Glomerular endothelial cell (primary cell): ENCODE data around the gene RAD51B. TPM values are rescaled to one million over a fixed set of nuclear protein-coding genes. Genes with fewer than 3 reads are reported as not detected.

Experiments used
- DNase-seq: peaks from one replicate; pipeline ENCODE4 v3.0.0-alpha.2; 2011; ENCODE audit warnings: low read depth, low spot score; ENCODE audit errors: extremely low read depth
- total RNA-seq: library from RNA; depleted of rRNA; stranded (reverse); fragments of >200 nt; gene quantifications from 2 replicates; pipeline ENCODE4 v1.2.3, GENCODE V29; 2015

RAD51B gene
- total RNA-seq, 1 donor from 2014 or later: 9.7 TPM

DNA sequence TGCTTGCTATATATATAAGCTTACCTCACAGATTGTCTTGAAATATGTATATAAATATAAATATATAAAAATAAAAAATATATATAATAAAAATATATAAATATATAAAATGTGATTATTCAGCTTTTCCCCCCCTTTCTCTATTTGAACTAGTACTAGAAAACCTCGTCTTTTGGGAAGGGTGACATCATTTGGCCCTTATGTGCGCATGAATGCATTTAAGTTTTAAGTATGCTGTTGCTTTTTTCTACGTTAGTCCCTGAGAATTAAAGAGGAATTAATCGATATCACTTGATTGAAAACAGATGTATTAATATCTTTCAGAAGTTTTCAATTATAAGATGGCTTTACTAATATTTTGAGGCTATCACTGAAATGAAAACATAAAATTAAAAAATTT lies 69.9 kb downstream of the RAD51B start:
- DNase-seq: no peak

DNA sequence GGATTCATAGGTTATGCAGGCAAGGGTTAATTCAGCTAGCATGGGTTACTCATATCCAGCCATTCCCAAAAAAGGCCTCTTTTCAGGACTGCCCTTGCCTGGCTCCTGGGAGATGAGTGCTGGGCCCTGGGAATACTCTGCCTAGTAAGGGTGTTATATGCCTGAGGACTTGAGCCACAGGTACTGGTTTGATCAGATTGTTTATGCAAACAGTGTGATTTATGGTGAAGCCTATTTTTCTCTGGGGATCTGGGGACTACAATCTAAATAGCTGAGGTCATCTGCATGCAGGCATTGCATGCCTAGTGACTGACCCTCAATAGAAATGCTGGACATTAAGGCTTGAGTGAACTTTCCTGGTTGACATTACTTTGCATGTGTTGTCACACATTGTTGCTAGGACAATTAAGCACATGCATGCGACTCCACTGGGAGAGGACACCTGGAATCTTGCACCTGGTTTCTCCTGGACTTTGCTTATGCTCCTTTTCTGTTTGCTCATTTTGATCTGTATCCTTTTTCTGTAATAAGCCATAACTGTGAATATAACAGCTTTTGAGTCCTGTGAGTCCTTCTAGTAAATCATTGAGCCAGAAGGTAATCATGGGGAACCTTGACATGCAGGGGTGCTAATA lies 73.0 kb downstream of the RAD51B start:
- no peak for DNase-seq

DNA sequence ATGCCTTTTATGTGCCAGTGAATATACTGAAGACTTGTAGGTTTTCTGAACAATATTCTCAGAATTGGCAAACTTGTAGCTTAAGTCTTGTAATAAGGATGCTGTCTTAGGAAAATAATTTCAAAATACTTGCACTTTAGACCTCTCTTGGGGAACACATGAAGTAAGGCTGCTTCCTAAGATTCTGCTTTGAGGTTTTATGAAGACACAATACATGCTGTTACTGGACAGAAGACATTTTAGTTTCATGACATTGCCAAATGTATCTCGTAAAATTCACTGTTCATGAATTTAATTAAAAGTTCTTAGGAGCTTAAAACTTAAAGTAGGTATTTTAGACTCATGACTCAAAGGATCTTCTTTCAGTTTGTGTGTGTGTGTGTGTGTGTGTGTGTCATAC lies 80.7 kb downstream of the RAD51B start:
- no peak for DNase-seq

DNA sequence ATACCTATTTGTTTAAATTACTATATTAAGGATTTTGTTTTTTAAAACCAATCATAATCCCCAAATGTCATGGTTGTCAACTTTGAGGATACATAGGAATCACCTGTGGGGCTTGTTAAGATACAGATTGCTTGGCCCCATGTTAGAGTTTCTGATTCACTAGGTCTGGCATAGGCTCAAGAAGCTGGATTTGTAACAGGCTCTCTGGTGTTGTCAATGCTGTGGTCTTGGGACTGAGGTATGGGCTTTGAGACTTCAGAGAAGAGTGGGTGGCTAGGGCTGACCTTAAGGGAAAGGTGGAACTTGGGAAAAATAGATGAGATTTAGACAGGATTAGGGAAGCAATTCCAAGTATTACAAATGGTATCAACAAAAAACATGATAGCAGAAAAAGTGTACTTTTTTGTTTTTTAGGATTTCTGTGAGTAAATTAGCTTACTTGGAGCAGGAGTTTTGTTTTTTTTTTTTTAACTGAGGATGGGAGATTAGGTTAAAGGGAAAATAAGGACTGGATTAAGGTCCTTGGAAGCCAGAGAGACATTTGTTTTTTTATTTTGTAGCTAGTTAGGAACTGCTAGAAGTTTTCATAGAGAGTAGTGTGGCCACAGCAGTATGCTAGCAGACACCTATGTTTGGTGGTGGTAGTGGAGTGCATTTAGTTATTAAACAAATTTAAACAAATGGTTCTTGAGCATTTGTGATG lies 88.6 kb downstream of the RAD51B start:
- no peak for DNase-seq

DNA sequence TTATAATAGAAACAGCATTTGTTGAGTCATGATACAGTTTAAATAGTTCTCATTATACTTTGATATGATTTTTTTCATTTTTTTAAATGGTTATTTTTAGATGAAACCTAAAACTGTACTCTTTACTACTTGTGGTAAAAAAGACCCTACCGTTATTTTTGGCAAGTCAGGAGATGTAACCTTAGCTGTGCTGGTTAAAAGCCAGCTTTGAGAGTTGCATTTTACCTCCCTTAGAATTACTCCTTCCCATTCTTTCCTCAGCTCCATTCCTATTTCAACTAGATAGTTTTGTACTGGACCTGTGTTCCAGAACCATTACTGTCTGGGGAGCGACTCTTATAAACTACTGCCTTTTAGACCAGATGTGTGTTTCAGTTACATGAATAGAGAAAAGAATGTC lies 92.0 kb downstream of the RAD51B start:
- no peak for DNase-seq

DNA sequence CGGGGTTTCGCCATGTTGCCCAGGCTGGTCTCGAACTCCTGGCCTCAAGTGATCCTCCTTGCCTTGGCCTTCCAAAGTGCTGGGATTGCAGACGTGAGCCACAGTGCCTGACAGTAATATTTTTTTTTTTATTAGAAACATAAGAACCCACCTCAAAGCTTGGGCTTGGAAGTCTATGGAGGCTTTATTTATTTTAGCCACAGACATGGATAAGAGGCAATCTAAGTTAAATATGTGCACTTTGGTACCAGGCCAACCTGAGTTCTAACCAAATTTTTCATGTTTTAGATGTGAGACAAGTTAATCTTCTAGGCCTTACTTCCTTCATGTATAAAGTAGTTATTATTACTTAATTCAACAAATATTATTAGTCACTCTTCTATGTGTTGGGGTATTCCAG lies 96.9 kb downstream of the RAD51B start:
- DNase-seq: no peak

DNA sequence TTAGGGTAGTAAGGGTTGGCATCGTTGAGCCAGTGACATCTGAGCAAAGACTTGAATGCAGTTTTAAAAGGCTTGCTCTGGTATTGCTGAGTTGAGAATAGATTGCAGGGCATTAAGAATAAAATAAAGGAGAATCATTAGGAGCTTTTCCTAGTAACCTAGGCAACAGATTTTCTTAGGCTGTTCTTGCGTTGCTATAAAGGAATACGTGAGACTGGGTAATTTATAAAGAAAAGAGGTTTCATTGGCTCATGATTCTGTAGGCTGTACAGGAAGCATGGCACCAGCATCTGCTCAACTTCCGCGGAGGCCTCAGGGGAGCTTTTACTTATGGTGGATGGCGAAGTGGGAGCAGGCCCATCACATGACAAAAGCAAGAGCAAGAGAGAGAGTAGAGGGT lies 97.4 kb downstream of the RAD51B start:
- DNase-seq: no peak

DNA sequence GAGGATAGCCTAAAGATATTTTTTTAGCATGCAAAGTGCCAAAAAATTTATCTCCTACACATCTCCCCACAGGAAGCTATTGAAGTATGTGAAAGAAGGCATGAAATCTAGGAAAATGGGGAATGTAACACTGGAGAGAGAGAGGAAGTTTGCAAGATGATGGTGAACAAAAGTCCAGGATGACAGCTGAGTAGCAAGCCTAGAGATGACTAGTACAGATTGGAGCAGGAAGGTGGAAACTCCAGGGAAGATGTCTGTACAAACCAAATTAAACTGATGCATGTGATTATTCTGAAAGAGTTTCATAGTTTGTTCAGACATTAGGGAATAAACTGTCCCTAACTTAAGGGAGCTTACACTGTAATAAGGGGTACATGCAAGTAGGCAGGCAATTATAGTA lies 99.3 kb downstream of the RAD51B start:
- DNase-seq: no peak

DNA sequence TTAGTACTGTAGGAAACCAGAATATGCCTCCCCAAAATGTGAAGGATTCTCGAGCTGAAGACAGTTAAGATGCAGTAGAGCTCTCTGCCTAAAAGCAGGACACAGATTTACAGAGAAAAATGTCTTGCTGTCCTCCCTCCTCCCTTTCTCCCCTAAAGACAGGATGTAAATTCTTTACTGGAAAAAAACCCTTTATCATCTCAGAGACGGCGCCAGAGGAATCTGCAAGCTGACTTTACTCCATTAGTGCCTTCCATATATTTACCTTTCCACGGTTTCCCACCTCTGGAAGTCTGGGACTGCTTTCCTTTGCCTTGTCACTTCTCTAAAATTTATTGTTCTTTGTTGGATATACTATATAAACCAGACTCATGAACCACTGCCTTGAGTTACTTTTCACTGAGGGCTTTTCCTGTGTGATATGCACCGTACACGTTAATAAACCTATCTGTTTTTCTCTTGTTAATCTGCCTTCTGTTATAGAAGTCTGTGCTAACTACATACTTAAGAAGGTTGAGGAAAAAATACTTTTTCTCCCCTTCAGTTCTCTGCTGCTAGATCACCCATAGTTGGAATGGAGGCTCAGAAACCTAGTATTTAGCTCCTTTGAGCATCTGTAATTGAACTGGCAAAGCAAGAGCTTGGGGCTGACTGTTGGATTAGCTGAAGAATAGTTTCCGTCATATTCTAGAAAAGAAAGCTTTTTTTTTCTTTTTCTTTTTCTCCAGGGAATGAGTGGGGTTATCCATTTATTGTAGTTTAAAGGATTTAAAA lies 99.9 kb downstream of the RAD51B start:
- no peak for DNase-seq

GRCh38 chr14:67926821-67927220 lies 107.2 kb downstream of the RAD51B start:
- no peak for DNase-seq

- no peak for DNase-seq
These were observed 107.7 kb downstream of the RAD51B start for GRCh38 chr14:67927244-67927643.

GRCh38 chr14:67928375-67928774 lies 108.8 kb downstream of the RAD51B start:
- no peak for DNase-seq

DNA sequence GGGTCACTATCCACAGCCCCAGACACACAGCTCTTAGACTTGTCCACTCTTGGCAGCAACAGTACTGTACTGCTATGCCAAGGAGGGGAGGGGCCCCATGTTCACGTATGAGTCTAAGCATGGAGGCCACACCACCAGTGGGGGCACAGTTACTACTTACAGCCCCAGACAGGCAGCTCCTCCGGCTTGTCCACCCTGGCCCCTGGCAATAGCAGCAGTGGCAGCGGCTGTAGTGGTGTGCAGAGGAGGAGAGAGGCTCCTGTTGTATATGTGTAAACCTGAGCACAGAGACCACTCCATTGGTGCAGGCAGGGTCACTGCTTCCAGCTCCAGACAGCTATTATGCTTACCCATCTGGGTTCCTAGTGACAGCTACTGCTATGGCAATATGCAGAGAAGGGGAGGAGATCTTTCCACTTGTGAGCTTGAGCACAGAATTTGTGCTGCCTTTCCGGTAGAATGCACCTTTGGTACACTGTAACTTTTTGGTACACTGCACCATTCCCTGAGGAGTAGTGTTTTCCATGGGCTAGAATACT lies 113.2 kb downstream of the RAD51B start:
- DNase-seq: no peak

DNA sequence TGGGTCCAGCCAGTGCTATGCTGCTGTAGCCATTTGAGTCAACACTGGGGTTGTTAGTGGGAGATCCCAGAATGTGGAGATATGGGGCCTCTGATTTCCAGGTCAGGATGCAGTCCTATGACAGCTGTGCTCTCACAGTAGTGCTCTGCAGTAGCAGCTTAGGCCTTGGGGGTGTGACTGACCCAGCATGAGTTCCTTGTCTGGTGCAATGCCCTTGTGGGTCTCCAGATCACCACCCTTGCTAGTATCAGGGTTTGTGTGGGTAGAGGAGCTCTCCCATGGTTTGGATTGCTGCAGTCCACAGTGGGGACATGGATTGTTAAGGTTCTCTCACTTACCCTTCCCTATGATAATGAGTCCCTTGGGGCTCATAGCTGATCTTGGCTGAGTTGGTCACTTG lies 113.7 kb downstream of the RAD51B start:
- no peak for DNase-seq

DNA sequence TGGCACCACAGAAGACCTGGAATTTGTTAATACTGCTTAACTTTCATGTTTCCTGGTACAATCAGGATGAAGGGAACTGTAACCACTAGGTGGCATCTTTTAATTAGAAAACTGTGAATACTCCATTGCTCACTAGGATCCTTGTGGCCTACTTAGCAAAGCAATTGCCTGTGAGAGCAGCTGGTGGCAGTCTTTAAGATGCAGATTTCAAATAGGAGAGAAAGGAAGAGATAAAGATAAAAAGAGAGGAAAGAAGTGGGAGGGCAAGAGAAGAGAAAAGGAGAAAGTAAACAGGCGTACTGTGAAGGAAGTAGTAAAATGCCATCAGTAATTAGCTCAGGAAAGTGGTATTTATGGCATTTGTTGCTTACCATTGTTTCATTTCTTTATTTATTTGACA lies 114.5 kb downstream of the RAD51B start:
- DNase-seq: peak; percentile 72

DNA sequence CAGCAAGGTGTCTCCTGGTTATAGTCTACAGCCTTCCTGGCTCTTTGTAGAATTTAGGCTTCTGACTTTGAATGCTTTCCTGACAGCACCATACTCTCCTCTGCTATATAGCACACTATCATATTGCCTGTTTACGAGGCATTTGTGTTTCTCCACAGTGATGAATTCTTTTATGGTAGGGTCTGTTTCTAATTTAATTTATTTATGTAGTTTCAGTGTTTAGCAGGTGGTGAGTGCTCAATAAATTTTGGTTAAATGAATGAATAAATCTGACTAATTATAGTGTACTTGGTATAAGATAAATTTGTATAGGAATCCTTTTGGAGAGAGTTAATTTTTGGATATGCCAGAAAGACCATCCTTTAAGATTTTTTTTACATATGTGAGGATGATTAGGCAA lies 115.3 kb downstream of the RAD51B start:
- no peak for DNase-seq

DNA sequence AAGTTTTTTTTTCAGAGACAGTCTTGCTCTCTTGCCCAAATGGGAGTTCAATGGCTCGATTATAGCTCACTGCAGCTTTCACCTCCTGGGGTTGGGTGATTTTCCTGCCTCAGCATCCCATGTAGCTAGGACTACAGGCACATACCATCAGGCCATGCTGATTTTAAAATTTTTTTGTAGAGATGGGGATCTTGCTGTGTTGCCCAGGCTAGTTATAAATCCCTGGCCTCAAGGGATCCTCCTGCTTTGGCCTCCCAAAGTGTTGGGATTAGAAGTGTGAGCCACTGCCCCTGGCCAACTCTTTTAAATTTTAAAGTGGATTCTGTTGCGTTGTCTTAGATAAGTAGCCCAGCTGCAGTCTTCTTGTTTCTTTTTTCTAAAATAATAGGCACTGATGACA lies 115.8 kb downstream of the RAD51B start:
- DNase-seq: no peak

- DNase-seq: no peak
These were observed 118.5 kb downstream of the RAD51B start for GRCh38 chr14:67938071-67938470.

DNA sequence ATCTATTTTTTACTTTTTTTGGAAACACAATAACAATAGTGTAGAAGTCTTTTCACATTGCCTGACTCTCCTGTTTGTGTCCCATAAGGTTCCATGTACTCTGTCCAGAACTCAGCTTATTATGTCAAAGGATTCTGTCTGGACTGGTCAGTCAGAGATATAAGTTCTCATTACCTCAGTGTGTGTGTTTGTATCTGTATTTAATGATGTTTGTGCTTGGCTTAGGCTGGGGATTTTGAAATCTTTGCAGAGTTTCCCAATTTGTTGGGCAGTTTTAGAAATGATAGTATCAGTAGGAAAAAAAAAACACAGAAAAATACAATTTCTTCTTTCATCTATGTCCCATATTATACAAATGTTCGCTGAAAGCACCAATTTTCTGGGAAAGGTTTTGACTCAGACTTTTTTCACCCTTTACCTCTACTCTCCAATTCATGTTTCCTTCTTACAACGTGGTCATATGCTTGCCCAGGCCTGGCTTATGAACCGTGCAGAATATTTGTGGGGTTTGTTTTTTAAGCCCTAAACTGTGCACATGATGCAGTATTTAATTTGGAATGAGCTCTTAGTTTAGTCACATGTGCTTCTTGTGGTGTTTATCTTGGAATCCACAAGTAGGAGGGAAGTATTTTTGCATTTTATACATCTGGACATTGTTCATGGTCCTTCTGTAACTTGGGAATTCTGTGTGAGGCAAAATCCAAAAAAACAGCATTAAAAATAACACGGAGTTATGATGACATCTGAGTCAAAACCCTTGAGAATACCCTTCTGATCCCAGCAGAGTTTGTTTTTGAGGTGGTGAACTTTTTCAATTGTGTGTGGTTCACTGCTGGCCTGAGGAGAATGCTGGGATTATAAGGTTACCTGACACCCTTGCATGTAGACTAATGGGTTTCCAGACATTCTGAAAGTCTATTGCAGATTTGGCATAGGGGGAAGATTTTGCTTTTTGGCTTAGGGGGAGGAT lies 121.2 kb downstream of the RAD51B start:
- DNase-seq: no peak

GRCh38 chr14:67941456-67942018 lies 122.0 kb downstream of the RAD51B start:
- DNase-seq: no peak
